ENCODE measurements around the gene PROSER3.

- TF ChIP-seq EZH2 (IDR thresholded peaks at IDR 0.05; ENCODE audit: borderline replicate concordance, low read length), result no peak
- TF ChIP-seq CTCF (IDR thresholded peaks at IDR 0.05; ENCODE audit: low read length), result no peak; the same call in none of the 2 replicates
Measured at GRCh38 chr19:35740423-35741202, 17.4 kb upstream of the PROSER3 start.

All from OCI-LY1 (cell line).